Medulla oblongata (tissue), 1 donor: ENCODE data around the gene TNNT2.

Source experiments
- DNase-seq: peaks from one replicate; pipeline ENCODE4 v3.0.0-alpha.2; 2015; ENCODE audit errors: extremely low spot score

Gene TNNT2

DNA sequence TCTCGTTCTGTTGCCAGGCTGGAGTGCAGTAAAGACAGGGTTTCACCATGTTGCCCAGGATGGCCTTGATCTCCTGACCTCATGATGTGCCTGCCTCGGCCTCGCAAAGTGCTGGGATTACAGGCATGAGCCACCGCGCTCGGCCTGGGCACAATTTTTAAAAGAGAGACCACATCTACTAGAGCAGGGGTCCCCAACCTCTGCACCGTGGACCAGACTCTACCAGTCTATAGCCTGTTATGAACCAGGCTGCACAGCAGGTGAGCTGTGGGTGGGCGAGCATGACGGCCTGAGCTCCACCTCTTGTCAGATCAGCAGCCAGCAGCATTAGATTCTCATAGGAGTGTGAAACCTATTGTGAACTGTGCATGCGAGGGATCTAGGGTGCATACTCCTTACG is 20.8 kb downstream of the TNNT2 start:
- DNase-seq = no peak

GRCh38 chr1:201356236-201356635 is 21.2 kb downstream of the TNNT2 start:
- DNase-seq = no peak

DNA sequence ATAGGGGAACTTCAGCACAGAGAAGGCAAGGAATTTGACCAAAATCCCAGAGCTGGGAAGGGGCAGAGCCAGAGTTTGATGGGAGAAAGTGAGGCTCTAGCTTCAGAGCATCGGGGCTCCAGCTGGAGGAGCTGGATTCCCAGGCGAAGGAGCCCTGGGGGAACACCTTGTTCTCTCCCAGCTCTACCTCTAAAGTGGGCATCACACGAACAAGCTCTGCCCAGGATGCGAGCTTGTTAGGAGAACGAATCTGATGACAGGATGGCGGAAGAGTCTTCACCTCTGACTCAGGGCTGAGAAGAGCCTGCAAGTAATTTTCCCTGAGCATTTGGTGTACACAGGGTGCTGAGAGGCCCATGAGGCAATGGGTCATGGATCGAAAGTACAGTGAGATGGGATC is 22.0 kb downstream of the TNNT2 start:
- no peak for DNase-seq

DNA sequence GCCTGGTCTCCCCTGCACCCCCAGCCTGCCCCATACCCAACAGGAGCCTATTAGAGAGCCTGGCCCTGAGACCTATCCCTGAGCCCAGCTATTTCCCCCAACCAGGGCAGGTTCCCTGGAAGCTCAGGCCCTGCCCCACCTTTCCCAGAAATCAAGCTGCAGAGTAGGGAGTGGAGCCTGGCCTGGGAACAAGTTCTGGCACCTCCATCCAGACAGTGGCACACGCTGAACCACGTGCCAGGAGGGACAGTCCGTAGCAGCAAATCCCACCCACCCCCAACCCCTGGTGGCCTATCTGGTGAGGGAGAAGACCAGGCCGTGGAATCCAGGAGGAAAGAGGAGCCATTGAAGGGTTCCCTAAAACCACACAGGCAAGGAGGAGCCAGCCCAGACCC is 22.6 kb downstream of the TNNT2 start:
- no peak for DNase-seq

DNA sequence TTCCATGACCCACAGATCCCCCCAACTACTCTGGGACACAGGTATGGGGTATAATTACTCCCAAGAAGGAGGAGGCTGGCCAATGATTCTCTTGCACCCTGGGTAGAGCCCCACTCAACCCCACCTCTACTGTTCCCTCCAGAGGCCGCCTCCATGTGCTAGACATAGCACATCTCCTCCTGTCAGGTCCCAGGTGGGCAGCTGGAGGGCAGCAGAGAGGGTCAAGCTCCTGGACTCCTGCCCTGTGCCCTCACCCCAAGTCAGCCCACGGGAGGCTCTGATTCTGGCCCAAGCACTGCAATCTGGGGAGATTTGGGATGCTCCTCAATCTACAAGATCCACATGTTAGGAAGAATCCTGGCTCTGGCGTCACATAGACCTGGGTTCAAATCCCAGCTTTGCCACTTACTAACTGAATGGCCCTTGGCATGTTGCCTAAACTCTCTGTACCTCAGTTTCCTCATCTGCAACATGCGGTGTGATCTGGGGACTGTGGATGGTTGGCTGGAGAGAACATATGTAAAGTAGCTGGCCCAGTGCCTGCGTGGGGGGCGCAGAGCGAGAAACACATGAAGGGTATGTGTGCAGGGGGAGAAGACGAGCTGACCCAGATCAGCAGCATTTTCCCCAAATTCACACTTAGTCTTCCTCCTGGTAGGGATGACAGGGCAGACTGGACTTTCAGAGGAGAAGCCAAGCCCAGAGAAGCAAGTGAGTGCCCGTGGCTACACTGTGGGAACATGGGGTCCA is 23.2 kb downstream of the TNNT2 start:
- DNase-seq = no peak

GRCh38 chr1:201353186-201353940 is 24.1 kb downstream of the TNNT2 start:
- no peak for DNase-seq

GRCh38 chr1:201351617-201352016 is 25.9 kb downstream of the TNNT2 start:
- DNase-seq = no peak

GRCh38 chr1:201350884-201351283 is 26.6 kb downstream of the TNNT2 start:
- no peak for DNase-seq

GRCh38 chr1:201350361-201350725 is 27.1 kb downstream of the TNNT2 start:
- DNase-seq = no peak

DNA sequence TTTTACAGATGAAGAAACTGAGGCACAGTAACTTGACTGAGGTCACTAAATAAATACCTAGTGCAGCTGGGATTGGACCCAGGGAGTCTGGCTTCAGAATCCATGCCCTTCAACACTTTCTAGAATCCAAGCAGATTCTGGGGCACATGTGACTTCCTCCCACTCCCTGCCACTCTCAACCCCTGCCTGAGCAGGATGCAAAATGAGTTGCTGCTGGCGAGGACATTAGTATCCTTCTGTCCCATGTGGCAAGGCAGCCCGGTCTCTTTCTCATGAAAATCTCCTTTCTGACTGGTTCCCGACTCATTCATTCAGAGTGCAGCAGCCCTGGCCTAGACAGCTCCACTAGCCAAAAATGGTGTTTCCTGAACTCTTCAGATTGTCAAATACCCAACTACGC is 28.4 kb downstream of the TNNT2 start:
- DNase-seq = peak; percentile 27

GRCh38 chr1:201348211-201348566 is 29.3 kb downstream of the TNNT2 start:
- DNase-seq = peak; percentile 11

DNA sequence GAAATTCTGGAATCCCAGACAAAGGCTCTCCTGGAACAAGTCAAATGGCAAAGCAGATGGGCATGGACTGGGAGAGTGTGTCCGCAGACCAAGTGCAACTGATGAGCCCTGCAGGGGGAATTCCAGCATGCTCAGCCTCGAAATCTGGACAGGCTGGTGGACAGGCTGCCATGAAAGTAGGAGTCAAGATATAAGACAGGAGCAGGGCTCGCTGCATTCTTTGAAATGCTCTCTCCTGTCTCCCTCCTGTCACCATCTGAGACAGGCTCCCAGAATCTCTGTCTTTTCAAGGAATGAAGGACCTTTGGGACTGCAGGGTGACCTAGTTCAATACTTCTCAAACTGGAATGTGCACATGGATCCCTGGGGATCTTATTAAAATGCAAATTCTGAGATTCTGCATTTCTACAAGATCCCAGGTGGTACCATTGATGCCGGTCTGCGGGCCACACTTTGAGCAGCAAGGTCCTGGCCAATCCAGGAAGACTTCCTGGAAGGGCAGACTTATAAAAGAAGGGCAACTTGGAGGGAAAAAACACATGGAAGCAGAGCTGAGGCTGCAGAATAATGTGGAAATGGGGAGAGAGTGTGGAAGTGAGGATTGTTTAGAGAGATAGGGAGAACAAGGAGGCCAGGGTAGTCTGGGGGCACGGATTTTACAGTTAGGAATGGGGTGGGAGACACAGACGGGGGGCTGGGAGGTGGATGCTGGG is 29.8 kb downstream of the TNNT2 start:
- DNase-seq = no peak

- no peak for DNase-seq
Observed at GRCh38 chr1:201346987-201347386, 30.5 kb downstream of the TNNT2 start.

- peak; percentile 30 for DNase-seq
Observed at GRCh38 chr1:201346337-201346939, 31.0 kb downstream of the TNNT2 start.

DNA sequence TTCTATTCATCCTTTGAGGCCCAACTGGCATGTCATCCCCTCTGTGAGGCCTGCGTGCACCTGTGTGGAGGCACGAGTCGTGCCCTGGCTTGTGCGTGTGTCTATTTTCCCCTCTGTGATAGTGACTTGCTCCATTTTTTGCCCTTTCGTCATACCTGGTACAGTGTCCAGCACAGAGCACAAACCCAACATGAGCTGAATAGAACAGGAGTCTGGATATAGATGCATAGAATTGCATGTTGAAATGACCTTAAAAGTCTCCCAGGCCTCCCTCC is 32.5 kb downstream of the TNNT2 start:
- no peak for DNase-seq

DNA sequence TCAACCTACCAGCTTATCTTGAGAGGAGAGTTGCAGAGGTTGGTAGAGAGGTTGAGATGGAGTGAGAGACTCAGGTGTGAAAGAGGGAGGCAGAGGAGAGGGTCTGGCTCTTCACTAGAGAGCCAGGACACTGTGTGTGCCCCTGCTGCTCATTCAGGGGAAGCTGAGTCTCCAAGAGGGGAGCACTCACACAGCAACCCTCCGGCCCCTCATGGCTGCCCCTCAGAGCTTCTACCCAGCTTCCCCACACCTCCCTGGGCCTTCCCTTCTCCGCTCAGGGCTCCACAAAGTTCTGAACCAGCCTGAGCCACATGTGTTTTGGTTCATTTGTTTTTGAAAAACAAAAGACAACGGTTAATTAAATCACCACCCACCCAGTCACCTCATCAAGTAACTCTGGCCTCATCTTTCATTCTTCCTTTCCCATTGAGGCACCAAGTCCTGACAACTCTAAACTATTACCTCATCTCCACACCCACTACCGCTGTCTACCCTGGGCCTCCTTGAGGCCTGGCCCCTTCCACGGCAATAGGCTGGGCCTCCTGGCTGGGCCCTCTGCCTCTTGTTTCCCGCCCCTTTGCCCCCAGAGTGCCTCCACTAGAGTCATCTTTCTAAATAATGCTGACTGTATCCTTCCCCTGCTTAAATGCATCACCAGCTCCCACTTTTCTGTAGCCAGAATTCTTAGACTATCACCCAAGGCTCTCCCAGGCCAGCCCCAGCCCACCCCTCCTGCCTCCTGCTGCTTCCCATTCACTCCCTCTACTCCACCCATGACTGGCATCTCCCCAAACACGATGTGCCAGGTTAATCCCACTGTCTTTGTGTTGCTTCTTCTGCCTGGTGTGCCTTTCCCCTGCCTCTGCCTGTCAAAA is 33.0 kb downstream of the TNNT2 start:
- DNase-seq = no peak

GRCh38 chr1:201341377-201341776 is 36.1 kb downstream of the TNNT2 start:
- DNase-seq = no peak

DNA sequence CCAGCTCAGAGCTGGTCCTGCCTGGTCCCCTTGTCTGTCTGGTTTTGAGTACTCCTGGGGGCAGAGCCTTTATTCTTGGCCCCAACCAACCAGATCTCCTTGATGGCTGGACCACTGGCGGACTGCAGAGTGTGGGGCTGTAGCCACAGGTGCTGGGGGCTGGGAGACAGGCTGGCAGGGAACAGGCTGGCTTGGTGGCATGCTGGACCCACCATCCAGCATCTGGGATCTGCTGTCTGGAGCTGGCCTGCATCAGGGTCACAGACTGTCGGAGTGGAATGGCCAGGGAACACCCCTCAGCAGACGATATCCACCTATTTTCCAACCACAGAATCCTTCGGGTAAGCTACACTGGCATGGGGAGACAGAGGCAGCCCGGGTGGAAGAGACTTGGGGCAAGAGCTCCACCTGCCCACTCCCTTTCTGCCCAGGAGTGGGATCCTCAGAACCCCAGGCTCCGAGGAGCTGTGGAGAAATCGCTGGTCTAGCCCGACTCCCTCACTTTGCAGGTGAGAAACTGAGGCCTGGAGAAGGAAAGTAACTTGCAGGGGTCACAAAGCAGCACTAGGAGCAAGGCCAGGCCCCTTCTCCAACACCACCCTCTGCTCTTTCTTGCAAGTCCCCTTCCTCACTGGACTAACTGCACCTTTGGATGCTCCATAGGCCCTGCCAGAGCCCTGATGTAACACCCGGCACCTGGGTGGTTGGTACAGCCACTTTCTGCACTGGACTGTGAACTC is 40.6 kb downstream of the TNNT2 start:
- DNase-seq = no peak

GRCh38 chr1:201335901-201336300 is 41.6 kb downstream of the TNNT2 start:
- no peak for DNase-seq

DNA sequence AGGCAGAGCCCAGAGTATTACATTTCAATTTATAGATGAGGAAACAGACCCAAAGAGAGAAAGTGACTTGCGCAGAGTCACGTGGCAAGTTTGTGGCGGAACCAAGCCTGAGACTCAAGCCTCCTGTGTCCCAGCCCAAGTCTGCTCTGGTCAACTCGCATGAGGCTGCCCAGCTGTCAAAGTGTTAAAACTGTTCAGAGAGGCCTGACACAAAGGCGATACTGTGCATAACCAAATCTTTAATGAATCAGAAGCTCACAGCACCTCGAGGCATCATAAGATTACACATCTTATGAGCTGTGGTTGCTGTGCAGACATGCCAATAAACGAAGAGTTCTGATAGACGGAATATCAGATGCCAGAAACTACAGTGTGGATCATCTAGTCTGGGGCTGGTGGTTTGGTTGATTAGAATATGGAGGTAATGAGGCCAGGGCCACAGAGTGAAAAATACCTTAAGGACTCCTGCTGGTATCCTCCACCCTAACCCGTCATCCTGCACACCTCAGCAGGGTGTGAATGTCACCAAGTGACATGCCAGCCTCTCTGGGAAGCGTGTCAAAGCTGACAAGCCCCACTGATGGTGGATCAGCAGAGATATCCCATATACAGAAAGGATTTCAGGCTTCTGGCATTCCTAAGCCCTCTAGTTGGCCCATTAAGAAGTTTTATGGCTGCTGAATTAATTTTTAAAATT is 42.2 kb downstream of the TNNT2 start:
- no peak for DNase-seq
